ENCODE results near the gene PLEKHA8. TPM values are rescaled to one million over a fixed set of nuclear protein-coding genes. Genes with fewer than 3 reads are reported as not detected.

PLEKHA8 gene
- total and polyA plus RNA-seq, 2 of the 8 experiments (the other 6 are each of a cell fraction or from before 2014, with no cell fraction given): 10.7 to 44.0 TPM

GRCh38 chr7:30150711-30151110 lies 122.5 kb downstream of the PLEKHA8 start (continued):
- TF ChIP-seq CTCF (IDR thresholded peaks at IDR 0.05; ENCODE audit: control extremely low read depth in 1 of 3, insufficient read depth in 1 of 3, low read depth in 1 of 3, low read length in 3 of 3): no peak
